GF-D8 (cell line): ENCODE data around the gene TIMM23B.
A peak's percentile ranks its signal among the peaks of the same experiment; 100 is the strongest.
"Not testable (repeated sequence)": the region's sequence is repeated elsewhere in the genome, so short reads cannot be mapped to it uniquely, and the experiment has no call there.

ENCODE experiments used
- DNase-seq: peaks from one replicate; lab custom pipeline; 2025; lab: John Stamatoyannopoulos, UW

The TIMM23B gene, protein sequence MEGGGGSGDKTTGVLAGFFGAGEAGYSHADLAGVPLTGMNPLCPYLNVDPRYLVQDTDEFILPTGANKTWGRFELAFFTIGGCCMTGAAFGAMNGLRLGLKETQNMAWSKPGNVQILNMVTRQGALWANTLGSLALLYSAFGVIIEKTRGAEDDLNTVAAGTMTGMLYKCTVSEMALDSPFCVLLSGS

DNA sequence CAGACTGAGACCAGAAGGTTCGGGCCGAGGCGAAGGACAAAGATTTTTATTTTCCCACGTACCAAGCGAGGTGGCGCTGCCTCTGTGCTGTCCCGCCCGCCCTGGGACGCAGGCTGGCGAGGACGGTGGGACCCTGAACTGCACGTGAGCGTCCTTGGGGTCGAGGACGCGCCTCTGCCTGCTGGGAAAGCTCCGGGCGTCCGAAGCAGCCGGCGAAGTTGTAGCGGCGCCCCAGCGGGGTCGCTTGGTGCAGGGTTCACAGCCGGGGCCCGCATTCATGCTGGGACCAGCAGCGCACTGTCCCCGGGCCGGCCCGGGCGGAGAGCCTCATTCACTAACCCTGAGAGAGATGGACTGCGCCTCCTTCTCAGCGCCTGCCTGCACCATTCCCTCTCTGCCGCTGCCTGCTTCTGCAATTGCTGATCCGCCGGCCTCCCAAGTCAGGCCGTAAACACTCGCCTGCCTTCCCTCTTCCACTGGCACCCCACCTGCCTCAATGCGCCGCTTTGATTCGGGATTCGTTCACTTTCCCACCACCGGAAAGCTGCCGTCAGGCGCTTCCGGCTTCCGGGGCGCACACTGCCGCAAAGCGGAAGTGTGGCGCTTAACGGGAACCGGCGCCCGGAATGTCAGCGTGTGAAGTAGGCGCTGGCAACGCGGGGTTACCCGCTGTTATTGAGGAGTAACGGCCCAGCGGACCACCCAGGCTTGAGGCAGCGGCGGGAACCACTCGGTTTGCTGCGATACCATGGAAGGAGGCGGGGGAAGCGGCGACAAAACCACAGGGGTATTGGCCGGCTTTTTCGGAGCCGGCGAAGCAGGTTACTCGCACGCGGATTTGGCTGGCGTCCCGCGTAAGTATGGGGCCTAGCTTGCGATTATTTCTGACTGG lies at the start of gene TIMM23B, which contains the start of gene PARG:
Gene TIMM23B (plus strand): TSS at position 607 of the 892 bp plus-strand sequence. CDS start 142 bp downstream, at position 749.
Gene PARG (minus strand): TSS at position 581 of the 892 bp plus-strand sequence. CDS start 302 bp downstream, at position 279.
- peak; percentile 40 for DNase-seq

- DNase-seq = not testable (repeated sequence)
Measured at GRCh38 chr10:49899999-49900398, 41.9 kb upstream of the TIMM23B start.

GRCh38 chr10:49900406-49900805 lies 41.4 kb upstream of the TIMM23B start:
- not testable (repeated sequence) for DNase-seq

DNA sequence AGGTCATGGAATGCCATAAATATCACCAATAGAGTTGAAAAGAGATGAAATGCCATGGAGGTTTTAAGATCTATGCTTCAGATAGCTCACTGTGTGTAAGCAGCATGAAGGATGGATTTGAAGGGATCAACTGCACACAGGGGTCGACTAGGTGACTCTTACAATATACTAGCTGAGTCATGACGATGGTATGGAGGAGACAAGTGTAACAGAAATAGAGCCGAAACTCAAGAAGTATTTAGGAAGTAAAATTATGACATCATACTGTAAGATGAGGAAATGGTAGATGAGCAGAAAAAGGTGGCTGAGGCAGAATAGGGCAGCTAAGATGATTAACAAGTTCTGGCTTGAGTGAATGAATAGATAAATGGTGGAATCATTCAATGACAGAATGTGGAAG lies 38.0 kb upstream of the TIMM23B start:
- DNase-seq = not testable (repeated sequence)

GRCh38 chr10:49908290-49909080 lies 33.4 kb upstream of the TIMM23B start:
- DNase-seq = not testable (repeated sequence)

DNA sequence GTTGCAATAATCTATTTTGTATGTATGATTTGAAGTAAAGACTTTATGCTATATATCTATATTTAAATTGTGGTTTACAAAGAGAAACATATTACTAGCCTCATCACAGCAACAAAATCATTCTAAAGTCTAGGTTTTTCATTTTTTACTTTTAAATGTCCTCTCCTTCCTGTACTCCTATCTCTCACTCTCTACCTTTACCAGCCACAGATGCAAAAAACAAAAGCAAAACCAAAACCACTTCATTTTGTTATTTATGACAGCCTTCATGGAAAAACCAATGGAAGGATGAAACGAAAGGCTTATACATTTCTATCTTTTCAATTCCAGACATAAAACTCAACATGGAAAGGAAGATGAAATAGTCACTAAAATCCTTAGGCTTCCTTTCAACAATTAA lies 31.6 kb upstream of the TIMM23B start:
- not testable (repeated sequence) for DNase-seq

DNA sequence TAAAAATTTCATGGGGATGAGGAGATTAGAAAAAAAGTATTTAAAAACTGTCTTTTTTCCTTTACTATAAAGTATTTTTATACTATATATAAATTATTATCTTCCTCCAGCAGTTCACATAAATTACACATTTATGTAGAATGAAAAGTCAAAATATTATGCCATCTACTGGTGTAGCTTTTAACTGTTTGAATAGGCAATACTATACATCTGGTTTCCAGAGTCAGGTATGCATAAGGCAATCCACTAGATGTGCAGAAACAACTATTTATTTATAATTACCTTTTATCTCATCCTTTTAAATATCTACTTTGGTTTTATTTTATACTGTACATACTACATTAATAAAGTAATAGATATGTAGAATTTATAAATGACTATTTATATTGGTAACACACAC lies 25.4 kb upstream of the TIMM23B start:
- DNase-seq = not testable (repeated sequence)

- not testable (repeated sequence) for DNase-seq
Measured at GRCh38 chr10:49917927-49918326, 23.9 kb upstream of the TIMM23B start.

DNA sequence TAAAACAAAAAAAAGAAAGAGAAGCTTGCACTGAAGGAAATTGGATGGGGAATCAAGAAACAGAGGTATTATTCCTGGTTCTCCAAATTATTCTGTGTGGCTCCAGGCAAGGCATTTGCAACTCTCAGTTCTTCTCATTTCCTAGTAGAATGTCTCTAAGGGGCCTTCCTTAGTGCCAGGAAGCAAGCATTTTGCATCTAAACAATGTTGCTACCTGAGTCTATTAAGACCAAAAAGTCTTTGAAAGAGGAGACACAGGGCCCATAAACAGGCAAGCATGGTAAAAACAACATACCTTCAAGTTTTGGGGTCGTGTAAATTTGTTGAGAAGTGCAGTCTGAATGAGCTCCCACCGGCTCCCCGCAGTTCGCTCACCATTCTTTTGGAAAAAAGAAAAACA lies 19.8 kb upstream of the TIMM23B start:
- not testable (repeated sequence) for DNase-seq

- not testable (repeated sequence) for DNase-seq
Measured at GRCh38 chr10:49923572-49923971, 18.3 kb upstream of the TIMM23B start.

- DNase-seq = not testable (repeated sequence)
Measured at GRCh38 chr10:49931276-49931675, 10.6 kb upstream of the TIMM23B start.

- DNase-seq = not testable (repeated sequence)
Measured at GRCh38 chr10:49931959-49932728, 9.7 kb upstream of the TIMM23B start.

- DNase-seq = not testable (repeated sequence)
Measured at GRCh38 chr10:49942339-49942705, 469 bp downstream of the TIMM23B start.

- DNase-seq = peak; percentile 43
Measured at GRCh38 chr10:49943607-49944006, 1.8 kb downstream of the TIMM23B start.

GRCh38 chr10:49948142-49948541 lies 6.3 kb downstream of the TIMM23B start:
- not testable (repeated sequence) for DNase-seq

DNA sequence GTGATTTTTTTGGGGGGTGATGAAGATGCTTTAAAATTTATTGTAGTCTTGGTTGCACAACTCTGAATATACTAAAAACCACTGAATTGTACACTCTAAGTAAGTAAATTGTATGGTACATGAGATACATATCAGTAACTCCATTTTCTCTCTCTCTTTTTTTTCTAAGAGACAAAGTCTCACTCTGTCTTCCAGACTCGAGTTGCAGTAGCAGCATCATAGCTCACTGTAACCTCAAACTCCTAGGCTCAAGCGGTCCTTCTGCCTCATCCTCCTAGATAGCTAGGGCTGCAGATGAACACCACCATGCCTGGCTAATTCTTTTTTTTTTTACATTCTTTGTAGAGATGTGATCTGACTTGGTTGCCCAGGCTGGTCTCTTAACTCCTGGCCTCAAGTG lies 6.9 kb downstream of the TIMM23B start:
- DNase-seq = not testable (repeated sequence)

- DNase-seq = not testable (repeated sequence)
Measured at GRCh38 chr10:49952006-49952405, 10.2 kb downstream of the TIMM23B start.

DNA sequence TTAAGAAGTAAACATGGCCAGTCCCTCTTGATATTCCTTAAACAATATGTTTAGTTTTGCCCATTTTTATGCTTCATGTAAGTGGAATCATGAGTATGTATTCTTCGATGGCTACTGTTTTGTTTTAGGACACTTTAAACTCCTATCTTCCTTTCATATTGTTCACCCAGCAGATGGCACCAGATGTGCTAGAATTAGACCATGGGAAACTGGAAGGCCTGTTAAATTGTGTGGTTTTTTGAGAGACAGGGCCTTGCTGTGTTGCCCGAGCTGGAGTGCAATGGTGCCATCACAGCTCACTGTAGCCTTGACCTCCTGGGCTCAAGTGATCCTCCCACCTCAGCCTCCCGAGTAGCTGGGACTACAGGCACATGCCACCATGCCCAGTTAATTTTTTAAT lies 11.3 kb downstream of the TIMM23B start:
- DNase-seq = not testable (repeated sequence)

GRCh38 chr10:49970331-49970857 lies 28.5 kb downstream of the TIMM23B start:
- not testable (repeated sequence) for DNase-seq

- not testable (repeated sequence) for DNase-seq
Measured at GRCh38 chr10:49971466-49971865, 29.6 kb downstream of the TIMM23B start.

DNA sequence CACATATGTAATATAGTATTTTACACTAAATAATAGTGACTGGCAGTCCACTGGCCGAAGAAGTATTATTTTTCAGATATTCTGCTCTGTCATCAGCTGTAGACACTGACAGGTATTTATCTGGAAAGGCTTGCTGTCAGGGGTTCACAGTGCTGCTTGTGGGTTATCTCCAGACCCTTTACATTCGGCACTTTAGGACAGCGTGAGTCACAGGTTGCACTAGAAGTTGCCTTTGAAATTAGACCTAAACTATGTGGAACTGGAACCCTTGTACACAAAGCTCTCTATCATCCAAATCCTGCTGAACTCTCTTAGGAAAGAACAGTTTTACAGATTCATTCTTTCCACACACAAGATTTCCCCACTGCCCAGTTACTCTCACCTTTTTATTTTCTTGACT lies 30.2 kb downstream of the TIMM23B start:
- DNase-seq = not testable (repeated sequence)
